ENCODE measurements around the gene PTGFRN.

DNA sequence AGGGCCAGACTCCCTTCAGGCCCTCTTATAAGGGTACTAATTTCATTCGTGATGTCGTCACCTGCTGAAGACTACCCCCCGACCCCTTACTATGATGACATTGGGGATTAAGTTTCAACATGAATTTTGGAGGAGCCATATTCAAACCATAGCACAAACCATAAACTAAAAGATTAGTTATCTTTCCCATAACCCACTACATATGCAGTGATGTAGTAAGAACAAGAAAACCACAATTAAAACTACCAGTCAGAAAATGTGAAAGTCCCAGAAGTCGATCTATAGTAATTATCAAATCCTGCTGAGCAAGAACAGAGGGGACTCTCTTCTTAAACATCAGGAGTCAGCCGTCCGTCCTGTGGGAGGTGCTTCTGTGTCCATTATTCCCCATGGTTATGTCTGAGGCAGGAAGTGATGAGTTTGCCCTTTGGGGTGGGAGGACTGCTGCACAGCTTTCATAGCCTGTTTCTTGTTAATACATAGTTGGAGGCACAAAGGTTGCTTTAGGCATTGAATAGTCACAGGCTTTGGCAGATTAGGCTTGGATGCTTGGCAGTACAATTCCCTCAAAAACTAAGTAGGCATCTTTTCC is 35.9 kb upstream of the PTGFRN start:
- TF ChIP-seq GATA2 (IDR thresholded peaks at IDR 0.05; ENCODE audit: low read depth, low read length) (no peak), GATA3 (IDR thresholded peaks at IDR 0.05; ENCODE audit: low read depth, low read length) (no peak)
